ENCODE results near the gene MATN1.

MATN1 gene

DNA sequence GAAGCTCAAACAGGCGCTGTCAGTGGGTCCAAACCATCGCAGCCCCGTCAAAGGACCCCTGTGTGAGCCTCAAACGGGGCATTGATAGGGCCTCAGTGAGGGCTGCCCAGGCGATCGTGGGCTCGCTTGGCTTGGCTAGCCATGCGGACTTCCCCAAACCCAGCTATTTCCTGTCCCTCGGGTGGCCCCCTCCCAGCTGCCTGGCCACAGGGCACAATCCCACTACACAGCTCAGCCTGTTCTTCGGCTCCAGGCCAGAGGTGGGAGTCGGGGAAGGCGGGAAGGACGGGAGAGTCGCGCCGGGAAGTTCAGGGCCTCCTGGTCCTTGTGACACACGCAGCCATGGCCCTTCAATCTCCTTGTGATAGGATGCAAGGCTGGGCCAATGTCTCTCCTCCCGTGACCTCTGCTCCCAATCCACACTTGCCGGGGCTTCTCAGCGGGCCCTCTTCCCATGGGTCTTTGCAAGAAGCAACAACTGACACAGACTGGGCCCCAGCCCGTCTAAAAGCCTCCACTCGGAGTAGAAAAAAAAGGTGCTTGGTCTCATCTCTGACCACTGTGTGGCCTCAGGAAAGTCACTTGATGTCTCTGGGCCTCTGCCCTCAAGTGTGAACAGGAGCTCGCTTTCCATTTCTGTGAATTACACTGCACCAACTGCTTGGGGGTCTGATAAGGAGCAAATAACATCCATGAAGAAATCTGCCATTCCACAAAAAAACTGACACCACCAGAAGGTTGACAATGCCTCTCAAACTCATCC, 7.1 kb upstream of the MATN1 start:
- no peak for DNase-seq

DNA sequence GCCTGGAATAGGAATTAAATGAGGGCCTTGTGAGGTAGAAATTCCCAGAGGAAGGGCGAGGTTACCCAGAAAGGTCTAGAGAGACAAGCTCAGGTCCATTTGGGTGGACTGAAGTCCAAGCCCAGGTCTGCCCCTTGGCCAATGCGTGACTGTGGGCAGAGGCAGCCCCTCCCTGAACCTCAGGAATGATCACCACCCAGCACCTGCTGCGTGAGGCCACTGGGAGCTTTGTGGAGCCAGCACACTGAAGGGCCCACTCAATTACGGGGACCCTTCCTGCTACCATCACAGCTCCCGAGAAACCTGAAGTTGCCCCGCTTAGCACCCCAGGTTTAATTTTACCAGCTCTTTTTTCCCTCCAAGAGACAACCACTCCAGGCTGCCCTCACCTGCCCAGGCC, 6.5 kb upstream of the MATN1 start:
- DNase-seq: no peak

DNA sequence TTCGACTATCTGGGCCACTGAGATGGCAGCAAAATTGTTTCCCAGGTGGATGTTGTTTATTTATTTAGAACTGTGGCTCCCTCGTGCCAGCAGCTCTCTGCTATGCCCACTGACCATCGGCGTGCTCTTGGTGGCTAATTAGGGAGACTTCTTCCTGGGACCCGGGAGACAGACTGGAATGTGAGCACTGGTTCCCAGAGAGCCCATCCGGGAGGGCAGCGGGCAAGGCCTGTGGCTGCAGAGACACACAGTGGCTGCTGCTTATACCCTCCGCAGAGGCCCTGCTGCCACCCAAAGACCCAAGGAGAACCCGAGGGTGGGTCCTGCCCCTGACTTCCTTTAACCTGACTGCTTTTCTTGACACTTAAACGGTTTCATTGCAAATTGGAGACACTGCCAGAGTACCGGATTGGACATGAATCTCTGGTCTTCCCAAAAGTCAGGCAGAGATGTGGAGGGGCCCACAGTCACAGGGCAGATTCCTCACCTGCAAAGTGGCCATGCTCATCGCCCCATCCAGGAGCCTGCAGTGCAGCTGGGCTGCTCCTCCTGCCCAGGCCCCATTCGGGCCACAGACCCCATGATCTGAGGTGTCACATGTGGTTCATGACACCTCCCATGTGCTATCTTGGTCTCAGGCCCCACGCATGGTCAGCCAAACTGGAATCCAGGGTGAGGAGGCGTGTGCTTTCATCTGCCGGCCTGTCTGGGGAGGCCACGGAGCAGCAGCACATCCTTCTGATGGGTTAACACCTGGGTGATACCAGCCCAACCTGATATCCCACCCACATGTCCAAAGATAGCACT, 5.7 kb upstream of the MATN1 start:
- DNase-seq: no peak

DNA sequence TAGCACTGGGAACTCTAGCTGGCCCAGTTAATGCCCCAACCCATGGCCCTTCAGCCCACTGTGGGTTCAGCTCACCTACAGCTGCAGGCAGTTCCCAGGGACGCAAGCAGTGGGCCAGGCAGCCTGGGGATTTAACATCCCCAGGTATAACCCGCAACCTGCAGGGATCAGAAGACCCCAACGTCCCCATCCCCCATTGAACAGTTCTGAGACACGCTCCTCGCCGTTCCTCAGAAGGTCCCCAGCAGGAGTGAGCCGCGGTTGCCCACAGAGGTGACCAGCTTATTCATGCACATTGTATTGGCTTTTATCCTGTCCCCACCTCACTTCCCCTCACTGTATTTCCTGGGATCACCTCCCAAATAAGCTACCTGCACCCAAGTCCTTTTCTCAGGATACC, 5.0 kb upstream of the MATN1 start:
- DNase-seq: no peak

DNA sequence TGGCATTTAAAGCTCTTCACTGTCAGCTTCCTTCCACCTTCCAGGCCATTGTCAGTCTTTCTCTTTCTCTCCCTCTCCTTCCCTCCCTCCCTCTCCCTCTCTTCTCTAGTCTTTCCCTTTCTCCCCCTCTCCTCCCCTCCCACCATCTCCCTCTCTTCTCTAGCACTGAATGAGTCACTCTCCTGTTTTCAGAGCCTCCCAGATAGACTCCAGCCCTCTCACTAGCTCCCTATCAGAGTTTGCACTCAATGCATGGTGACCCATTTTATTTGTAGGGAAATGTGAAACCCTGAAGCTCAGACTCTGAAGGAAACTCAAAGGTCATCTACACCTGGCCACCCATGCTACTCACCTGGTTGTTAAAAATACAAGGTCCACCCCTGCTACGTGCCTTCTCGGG, 4.4 kb upstream of the MATN1 start:
- no peak for DNase-seq

DNA sequence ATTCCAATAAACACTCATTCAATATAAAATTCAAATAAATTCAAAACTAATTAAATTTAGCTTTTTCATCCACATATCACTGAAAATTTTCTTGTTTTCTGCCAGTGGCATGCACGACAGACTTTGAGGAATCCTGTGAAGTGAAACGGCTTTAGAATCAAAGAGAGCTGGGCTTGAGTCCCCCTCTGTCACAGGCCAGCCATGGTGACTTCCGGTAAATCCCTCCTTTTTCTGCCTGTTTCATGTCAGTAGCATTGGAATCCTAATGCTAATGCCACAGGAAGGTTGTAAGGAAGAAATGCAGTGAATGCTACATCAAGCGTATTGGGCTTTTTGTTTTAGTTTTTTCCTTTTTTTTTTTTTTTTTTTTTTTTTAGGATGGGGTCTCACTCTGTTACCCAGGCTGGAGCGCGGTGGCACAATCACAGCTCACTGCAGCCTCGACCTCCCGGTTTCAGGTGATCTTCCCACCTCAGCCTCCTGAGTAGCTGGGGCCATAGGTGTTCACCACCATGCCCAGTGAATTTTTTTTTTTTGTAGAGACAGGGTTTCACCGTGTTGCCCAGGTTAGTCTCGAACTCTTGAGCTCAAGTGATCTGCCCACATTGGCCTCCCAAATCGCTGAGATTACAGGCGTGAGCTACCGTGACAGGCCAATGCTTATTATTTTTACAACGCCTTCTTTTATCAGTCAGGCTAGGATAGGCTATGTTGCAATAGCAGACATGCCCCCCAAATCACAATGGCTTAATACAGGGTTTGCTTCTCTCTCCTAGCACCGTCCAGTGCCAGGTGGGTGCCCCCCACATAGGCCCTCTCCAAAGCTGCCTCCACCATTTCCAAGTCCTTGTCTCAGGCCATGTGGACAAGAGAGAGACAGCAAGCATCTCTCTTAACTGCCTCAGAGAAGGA, 3.6 kb upstream of the MATN1 start:
- DNase-seq: no peak

DNA sequence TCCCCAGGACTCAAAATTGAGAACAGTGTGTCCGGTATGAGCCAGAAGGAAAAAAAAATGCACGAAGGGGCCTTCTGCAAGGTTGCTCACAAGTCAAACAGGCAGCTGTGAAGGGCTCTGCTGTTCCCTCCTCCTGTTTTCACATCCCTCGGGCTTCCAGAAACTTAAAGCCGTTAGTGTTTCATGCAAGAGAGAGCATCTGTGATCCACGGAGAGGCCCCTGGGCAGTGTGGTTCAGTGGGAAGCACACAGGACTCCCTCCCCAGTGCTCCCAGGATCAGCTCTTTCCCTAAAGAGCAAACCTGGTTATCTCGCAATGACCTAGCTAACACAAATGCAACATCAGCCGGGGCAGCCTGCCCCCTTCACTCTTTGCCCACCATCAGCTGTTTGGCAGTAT, 2.9 kb upstream of the MATN1 start:
- DNase-seq: no peak

DNA sequence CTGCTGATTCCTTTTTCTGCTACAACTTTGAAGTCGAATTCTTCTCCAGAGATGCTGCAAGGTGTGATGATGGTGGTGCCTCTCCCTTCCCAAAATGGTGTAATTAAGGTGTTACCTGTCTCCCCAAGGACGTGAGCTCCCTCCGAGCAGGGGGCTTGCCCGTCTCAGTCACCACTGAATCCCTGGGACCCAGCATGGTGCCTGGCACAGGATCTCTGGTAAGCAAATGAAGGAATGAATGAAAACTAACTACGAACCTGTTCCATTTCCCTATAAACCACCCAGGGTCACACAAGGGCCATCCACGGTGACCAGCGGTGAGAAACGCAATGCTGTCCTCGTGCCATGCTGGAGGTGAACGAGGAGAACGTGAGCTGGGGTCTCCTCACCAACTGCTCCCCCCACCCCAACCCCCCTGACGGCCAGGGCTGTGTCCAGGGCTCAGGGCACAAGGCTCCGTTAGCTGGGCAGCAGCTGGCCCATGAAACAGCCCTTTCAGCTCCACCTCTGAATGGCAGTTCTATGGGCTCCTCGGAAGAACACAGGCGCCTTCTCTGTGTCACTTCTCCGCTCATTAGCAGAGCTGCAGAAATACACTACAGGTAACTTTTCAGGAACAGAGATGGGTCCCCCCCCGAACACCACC, 2.2 kb upstream of the MATN1 start:
- no peak for DNase-seq

DNA sequence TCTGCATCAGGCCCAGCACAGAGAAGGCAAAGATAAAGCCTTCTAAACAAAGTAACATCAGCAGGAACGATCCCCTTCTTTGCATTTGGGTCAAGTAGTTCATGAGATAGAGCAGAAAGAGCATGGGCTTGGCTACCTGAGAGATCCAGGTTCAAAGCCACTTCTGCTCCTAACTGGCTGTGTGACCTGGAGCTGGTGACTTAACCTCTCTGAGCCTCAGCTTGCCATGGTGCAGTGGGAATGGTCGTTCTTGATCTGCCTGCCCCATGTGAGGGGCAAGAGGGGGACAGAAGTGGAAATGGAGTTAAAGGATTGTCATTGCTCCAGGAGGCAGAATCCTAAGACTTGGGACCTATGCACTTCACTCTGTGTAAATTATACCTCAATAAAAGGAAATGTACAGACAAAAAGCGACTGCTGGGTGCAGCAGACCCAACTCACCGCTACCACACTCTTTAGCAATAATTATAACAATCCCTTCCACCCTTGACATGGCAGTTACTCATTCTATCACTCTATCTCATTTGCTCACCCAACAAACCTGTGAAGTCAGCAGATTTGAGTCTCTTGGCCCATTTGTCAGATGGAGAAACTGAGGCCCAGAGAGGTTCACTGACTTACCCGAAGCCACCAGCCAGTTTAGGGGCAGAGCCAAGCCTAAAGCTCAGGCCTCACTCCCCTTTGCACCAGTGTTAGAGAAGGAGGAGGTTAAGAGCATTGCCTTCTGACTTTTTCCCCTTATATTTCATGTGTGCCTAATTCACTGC, 1.5 kb upstream of the MATN1 start:
- DNase-seq: no peak

DNA sequence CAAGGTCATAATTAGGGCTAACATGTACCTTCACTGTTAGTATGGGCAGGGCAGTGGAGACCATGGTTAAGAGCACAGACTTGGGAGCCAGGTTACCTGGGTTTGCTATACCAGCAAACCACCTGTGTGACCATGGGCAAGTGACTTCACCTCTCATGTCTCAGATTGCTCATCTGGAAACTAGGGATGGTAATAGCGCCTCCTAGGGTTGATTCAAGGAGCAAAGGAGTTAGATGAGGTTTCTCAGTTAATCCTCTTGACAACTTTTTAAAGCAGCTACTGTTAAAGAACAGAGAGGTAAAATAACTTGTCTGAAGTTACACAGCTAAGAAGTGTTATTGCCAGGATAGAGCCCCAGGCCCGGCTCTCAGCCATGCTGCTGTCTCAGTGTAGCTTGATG, 790 bp upstream of the MATN1 start:
- no peak for DNase-seq

DNA sequence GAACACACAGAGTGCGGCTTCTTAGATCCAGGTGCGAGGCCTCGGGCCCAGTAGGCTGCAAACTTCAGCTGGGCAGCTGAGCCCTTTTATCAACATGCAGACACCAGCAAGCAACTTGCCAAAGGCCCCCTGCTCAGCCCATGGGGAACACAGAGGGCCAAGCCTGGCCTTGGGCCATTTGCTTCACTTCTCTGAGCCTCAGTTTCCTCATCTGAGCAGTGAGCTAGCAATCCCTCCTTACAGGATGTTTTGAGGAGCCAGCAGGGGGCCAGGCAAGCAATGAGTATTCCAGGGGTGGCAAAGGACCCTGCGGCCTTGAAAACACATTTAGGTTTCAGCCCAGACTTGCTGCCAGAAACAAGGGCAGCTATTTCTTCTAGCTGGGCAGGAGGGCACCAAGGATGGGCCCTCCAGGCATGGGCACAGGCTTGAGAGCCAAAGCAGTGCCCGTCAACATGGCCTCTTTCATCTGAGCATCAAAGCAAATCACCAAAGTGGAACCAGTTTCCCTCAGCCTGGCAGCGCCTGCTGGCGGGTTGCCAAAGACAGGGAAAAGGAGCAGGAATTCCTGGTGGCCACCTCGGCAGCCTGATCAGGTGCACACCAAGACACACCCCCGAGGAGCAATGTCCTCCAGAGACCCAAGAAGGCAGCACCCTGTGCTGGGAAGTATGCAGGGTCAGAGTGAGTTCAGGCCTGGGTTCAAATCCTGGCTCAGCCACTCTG, 1.4 kb downstream of the MATN1 start:
- DNase-seq: no peak

DNA sequence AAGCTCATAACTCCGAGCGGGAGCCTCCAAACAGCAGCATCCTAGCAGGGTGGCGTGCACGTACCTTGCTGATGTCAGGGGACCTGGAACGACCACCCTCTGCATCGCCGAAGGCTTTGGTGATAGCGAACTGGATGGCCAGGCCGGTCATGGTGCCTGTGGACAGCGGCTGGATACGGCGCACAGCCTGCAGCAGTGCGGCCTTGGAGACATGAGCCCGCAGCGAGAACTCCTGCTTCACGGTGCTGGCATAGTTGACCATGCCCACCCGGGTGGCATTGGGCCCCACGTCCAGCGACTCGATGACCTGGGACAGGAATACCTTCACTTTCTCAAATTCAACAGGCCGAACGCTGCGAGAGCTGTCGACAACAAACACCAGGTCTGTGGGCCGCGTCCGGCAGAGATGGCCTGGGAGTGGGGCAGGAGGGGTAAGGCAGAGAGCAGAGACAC, 2.0 kb downstream of the MATN1 start:
- no peak for DNase-seq

DNA sequence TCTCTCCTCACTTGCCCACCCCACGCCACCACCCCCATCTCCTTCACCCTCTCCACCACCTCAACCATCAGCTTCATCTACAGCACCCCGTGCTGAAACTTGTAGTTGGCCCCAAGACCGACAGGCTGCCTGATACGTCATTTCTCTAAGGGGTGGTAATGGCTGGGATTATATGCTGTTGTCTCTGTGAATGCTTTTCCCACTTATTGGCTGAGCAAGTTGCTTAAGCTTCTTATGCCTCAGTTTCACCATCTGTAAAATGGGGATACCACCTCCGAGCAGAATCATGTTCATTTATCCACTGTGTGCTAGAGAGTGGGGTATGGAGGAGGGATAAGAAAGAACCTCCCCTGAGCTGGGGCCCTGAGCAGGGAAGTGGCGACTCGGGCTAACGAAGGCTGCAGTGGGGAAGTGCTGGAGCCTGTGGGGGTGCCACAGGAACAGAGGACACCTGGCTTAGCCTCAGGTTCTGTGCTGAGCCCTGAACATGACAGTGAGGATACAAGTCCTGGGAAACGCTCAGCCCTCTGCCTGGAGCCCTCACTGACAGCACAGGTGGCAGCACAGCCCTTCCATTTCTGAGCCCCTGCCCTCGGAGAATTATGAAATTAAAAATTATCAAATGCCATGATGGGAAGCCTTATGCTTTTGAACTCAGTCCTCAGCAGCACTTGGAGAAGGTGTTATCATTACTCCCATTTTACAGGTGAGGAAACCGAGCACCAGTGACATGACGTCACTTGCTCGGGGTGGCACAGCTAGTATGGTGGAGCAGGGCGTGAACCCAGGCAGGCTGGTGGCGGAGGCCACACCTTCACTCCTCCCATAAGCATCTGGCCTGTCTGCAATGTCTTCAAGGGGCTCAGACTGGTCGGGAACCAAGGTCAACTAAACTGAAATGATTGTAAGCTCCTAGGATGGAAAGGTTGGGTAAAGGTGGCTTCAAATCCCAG, 2.8 kb downstream of the MATN1 start:
- no peak for DNase-seq

DNA sequence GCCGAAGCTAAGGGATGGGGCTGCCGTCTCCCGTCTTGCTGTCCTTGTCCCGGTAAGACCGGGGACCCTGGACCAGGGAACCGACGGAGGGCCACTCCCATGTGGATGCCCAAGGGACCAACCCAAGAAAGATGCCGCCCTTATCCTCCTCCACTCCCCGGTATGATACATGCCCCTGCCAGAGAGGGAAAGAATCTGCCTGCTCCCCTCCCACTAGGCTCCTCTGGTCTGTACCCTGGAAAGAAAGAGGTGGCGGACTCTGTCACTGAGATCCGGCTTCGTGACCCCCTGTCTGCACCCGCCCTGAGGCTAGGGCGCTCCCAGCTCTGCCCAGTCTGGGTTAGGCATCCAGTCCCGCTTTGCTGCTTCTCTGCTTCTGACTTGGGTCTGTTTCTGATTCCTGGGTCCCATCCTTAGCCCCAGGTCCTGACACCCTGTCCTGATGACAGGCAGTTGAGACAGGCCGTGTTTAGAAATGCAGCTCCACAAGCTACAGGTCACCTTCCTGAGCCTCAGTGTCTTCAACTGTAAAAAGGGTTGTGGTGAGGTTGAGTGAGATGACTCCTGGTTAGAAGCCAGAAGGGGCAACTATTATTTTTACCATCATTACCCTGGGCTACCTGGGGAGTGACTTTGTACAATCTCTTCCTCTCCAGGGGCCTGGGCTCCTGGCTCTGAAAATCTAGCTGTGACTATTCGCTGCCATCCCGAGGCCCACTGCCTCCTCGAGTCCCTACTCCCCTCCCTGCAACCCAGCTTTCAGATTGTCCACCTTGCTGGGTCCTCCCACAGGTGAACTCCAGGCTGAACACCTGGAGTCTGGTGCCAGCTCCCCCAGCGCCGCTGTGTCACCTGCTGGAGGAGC, 3.7 kb downstream of the MATN1 start:
- DNase-seq: no peak

DNA sequence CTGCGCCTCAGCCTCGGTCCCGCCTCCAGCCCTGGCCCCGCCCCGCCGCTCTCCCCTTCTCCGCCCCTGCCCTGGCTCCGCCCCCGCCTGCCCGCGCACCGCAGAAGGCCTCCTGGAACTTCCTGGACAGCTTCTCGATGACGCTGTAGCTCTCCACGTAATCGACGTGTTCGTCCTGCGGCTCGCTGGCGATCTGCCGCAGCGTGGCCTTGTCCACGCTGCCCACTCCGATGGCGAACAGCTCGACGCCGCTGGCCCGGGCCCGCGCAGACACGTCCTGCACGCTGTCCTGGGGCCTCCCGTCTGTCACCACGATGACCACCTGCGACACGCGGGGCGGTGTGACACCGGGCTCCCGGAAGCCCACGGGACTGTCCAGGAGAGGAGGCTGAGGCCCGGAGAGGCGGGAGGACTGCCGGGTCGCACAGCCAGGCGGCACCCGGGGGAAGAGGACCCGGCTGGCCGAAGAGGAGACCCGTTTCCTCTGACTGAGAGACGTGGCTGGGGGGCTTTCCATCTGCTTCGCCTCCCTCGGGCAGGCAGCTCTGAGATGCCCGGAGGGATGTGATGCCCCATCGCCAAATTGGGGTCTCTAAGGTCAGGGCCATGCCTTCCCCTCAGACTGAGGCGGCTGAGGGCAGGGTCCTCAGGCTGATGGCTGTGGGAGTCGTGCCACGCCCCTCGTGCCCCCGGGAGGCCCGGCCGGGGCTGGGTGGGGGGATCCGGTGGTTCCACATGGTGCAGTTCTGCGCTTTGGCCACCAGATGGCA, 4.6 kb downstream of the MATN1 start:
- peak; percentile 90 for DNase-seq

DNA sequence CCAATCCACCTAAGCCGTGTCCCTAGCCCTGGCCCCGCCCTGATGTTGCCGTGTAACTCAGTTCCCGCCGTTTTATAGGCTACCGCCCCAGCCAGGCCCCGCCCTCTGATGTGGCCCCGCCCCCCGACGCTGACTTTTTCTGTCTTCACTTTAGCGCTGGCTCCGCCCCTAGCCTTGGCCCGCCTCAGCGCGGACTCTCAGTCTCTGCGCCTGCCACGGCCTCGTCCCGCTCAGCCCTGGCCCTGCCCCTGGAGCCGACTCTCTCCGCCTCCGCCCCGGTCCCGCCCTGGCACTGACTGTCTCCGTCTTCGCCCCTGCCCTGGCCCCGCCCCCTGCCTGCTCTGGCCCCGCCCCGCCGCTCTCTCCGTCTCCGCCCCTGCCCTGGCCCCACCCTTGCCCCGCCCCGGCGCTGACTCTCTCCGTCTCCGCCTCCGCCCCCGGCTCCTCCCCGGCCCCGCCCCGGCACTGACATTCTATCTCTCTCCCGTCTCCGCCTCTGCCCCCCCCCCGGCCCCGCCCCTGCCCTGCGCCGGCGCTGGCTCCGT, 5.2 kb downstream of the MATN1 start:
- DNase-seq: peak; percentile 89

DNA sequence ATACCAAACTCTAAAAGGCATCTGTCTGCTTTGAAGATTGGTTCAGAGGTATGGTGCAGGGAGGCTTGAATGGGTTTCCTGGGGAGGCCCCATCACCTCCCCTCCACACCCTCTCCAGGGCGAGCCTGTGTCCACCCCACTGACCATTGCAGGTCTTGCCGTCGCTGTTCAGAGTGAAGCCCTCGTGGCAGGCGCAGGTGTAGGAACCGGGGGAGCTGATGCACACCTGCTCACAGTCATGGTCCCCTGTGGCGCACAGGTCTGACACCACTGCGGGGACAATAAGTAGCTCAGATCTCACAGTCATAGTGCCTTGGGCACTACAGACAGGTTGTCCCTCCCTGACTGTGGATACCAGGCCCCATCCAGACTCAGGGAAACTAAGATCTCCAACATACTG, 6.7 kb downstream of the MATN1 start:
- no peak for DNase-seq

DNA sequence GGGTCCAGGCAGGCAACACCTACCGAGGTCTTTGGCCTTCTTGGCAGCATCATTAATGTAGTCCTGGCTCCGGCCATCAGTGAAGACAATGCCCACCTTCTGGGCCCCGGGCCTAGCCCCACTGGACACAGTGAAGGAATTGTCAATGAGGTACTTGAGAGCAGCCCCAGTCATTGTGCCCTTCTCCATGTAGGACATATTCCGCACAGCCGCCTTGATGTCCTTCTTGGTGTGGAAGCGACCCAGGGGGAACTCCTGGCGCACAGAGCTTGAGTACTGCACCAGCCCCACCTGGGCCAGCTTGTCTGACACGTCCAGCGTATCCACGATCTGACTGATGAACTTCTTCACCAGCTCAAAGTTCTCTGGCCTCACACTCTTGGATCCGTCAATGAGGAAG, 7.5 kb downstream of the MATN1 start:
- DNase-seq: no peak

All from GF-D8 (cell line).